GM23338 (cell line): Measurements from ENCODE around the gene HOXB6. TPM values are rescaled to one million over a fixed set of nuclear protein-coding genes. Genes with fewer than 3 reads are reported as not detected.

ENCODE experiments used
- ATAC-seq: fragments of 200-7000 bp; cut with Tn5 transposase; 3 replicates; pipeline ENCODE4 v1.9.1; 2020
- DNase-seq: peaks from one replicate; pipeline ENCODE4 v3.0.0-alpha.2; 2015; ENCODE audit warnings: low spot score
- H2AFZ ChIP-seq: fragments of 200-600 bp; sonication (generic); 2 replicates; pipeline ENCODE4 v1.8.0; 2016; ENCODE audit warnings: antibody characterized with exemption, mild to moderate bottlenecking, moderate library complexity
- H3F3A ChIP-seq: fragments of 200-600 bp; sonication (generic); replicated peaks from 2 replicates; pipeline ENCODE4 v1.8.0; 2017; ENCODE audit warnings: antibody characterized with exemption, mixed run types, low read depth
- H3K27ac ChIP-seq: fragments of 200-600 bp; sonication (generic); 2 replicates; pipeline ENCODE4 v1.6.1; 2016; ENCODE audit warnings: low read depth
- H3K27me3 ChIP-seq: fragments of 200-600 bp; sonication (generic); 2 replicates; pipeline ENCODE4 v1.8.0; 2016; ENCODE audit warnings: mild to moderate bottlenecking, mixed run types, moderate library complexity; ENCODE audit not compliant: insufficient read depth
- H3K36me3 ChIP-seq: fragments of 200-600 bp; sonication (generic); 2 replicates; pipeline ENCODE4 v1.8.0; 2016; ENCODE audit warnings: mild to moderate bottlenecking; ENCODE audit not compliant: insufficient read depth
- H3K4me1 ChIP-seq: fragments of 200-600 bp; sonication (generic); 2 replicates; pipeline ENCODE4 v1.8.0; 2016; ENCODE audit warnings: mild to moderate bottlenecking, moderate library complexity; ENCODE audit not compliant: insufficient read depth
- H3K4me2 ChIP-seq: fragments of 200-600 bp; sonication (generic); 2 replicates; pipeline ENCODE4 v1.7.1; 2017; ENCODE audit warnings: mixed run types
- H3K4me3 ChIP-seq: fragments of 200-600 bp; sonication (generic); 2 replicates; pipeline ENCODE4 v1.6.1; 2016; ENCODE audit warnings: mixed run types
- H3K79me2 ChIP-seq: fragments of 200-600 bp; sonication (generic); replicated peaks from 2 replicates; pipeline ENCODE4 v1.8.0; 2017; ENCODE audit warnings: mild to moderate bottlenecking; ENCODE audit not compliant: insufficient read depth
- H3K9me2 ChIP-seq: fragments of 200-600 bp; sonication (generic); 2 replicates; pipeline ENCODE4 v1.8.0; 2017; ENCODE audit not compliant: insufficient read depth
- H4K20me1 ChIP-seq: fragments of 200-600 bp; sonication (generic); replicated peaks from 2 replicates; pipeline ENCODE4 v1.8.0; 2017; ENCODE audit warnings: mild to moderate bottlenecking; ENCODE audit not compliant: insufficient read depth
- H3K27ac Mint-ChIP-seq: 2 replicates; pipeline ENCODE4 v1.8.0; 2020; ENCODE audit warnings: inconsistent platforms, mild to moderate bottlenecking, moderate library complexity, mixed read lengths
- H3K27me3 Mint-ChIP-seq: 3 replicates; pipeline ENCODE4 v1.8.0; 2022; ENCODE audit warnings: low read depth, mild to moderate bottlenecking, moderate library complexity, mixed read lengths, inconsistent platforms; ENCODE audit not compliant: insufficient read depth, poor library complexity
- H3K36me3 Mint-ChIP-seq: 3 replicates; pipeline ENCODE4 v1.8.0; 2021; ENCODE audit warnings: low read depth, mild to moderate bottlenecking, inconsistent platforms, moderate library complexity, mixed read lengths
- H3K4me1 Mint-ChIP-seq: 3 replicates; pipeline ENCODE4 v1.8.0; 2020; ENCODE audit warnings: mild to moderate bottlenecking, inconsistent platforms, mixed read lengths
- H3K4me3 Mint-ChIP-seq: 3 replicates; pipeline ENCODE4 v1.8.0; 2021; ENCODE audit warnings: moderate library complexity, mild to moderate bottlenecking, inconsistent platforms, mixed read lengths
- H3K9me3 Mint-ChIP-seq: 3 replicates; pipeline ENCODE4 v1.8.0; 2020; ENCODE audit warnings: moderate library complexity, mild to moderate bottlenecking, inconsistent platforms, mixed read lengths
- CTCF ChIP-seq, 2 experiments: fragments of 200-600 bp in 1 of 2; sonication (generic) in 1 of 2; conservative IDR thresholded peaks; 2 replicates each; pipeline versions ENCODE4 v1.5.1 to v1.6.1; 2016 to 2017; ENCODE audit warnings: antibody characterized with exemption in 2 of 2, low read depth in 2 of 2, mild to moderate bottlenecking in 2 of 2, moderate library complexity in 1 of 2
- ETS1 ChIP-seq: IDR thresholded peaks from 2 replicates; pipeline ENCODE4 v1.6.1; 2016; ENCODE audit warnings: antibody characterized with exemption
- EZH2 ChIP-seq: fragments of 200-600 bp; sonication (generic); IDR thresholded peaks from one replicate; pipeline ENCODE4 v1.8.0; 2017; ENCODE audit warnings: antibody characterized with exemption, mild to moderate bottlenecking, low read depth; ENCODE audit not compliant: unreplicated experiment
- EZH2phosphoT487 ChIP-seq: fragments of 200-600 bp; sonication (generic); IDR thresholded peaks from one replicate; pipeline ENCODE4 v1.8.1; 2018; ENCODE audit warnings: antibody characterized with exemption; ENCODE audit not compliant: unreplicated experiment
- POLR2AphosphoS5 ChIP-seq: IDR thresholded peaks from 2 replicates; pipeline ENCODE4 v1.6.1; 2016; ENCODE audit warnings: antibody characterized with exemption, low read depth
- REST ChIP-seq: IDR thresholded peaks from one replicate; pipeline ENCODE4 v1.6.1; 2018; ENCODE audit warnings: antibody characterized with exemption; ENCODE audit not compliant: unreplicated experiment
- polyA plus RNA-seq: library from polyadenylated mRNA; unstranded; fragments of >200 nt; fragmentation: Nextera tagmentation; extraction: Ambion mirVana; gene quantifications from 2 replicates; pipeline ENCODE4 v1.2.1, GENCODE V29; 2016
- total RNA-seq: library from RNA; depleted of rRNA; stranded (reverse); fragments of >200 nt; shearing (Covaris generic); gene quantifications from 2 replicates; pipeline ENCODE4 v1.2.3, GENCODE V29; 2014

HOXB6 gene
- total and polyA plus RNA-seq, 2 experiments from 2014 or later, result not detected

GRCh38 chr17:48636177-48637018 is 31.6 kb upstream of the HOXB6 start:
- Histone ChIP-seq H3K9me2 (no peaks in the 10 kb centered on the region), H3K36me3 (no peaks in the 10 kb centered on the region), H3F3A (peaks cover 47% of the 10 kb centered on the region), H3K27me3 (peaks cover 100% of the 10 kb centered on the region), H3K4me3 (no peak overlapping the region), H3K4me1 (peaks cover 26% of the 10 kb centered on the region), H3K27ac (no peak overlapping the region), H3K4me2 (peak overlapping the region; percentile 55), H4K20me1 (peaks cover 76% of the 10 kb centered on the region), H2AFZ (no peak overlapping the region), H3K79me2 (no peaks in the 10 kb centered on the region)
- Mint-ChIP-seq H3K4me3 (peak overlapping the region; percentile 23; the same call in 1 of the 3 replicates), H3K27ac (no peak overlapping the region), H3K27me3 (peaks cover 100% of the 10 kb centered on the region), H3K4me1 (peaks cover 13% of the 10 kb centered on the region), H3K9me3 (peaks cover 3% of the 10 kb centered on the region), H3K36me3 (no peaks in the 10 kb centered on the region)
- peak; percentile 98 for DNase-seq
- TF ChIP-seq EZH2 (peak; percentile 82), EZH2phosphoT487 (no peak), ETS1 (no peak), POLR2AphosphoS5 (no peak), CTCF (conservative IDR thresholded peaks at IDR 0.05; ENCODE audit: low read depth in 2 of 2) (peak; percentile 62 to 77)
- peak; percentile 78 for ATAC-seq

GRCh38 chr17:48634493-48635208 is 29.9 kb upstream of the HOXB6 start:
- no peak for TF ChIP-seq REST
- TF ChIP-seq EZH2, result peak; percentile 91
- Mint-ChIP-seq H3K4me3 (no peak overlapping the region), H3K36me3 (no peaks in the 10 kb centered on the region), H3K27ac (no peak overlapping the region), H3K4me1 (peaks cover 10% of the 10 kb centered on the region), H3K27me3 (peaks cover 100% of the 10 kb centered on the region), H3K9me3 (peaks cover 3% of the 10 kb centered on the region; the same call in 2 of the 3 replicates)
- peaks cover 31% of the 10 kb centered on the region for H3K4me1 ChIP-seq
- no peak for DNase-seq
- peaks cover 39% of the 10 kb centered on the region for H3F3A ChIP-seq
- no peak overlapping the region for H3K27ac ChIP-seq
- H2AFZ ChIP-seq, result no peak overlapping the region
- H3K4me2 ChIP-seq, result no peak overlapping the region
- no peak for ATAC-seq
- peaks cover 100% of the 10 kb centered on the region for H3K27me3 ChIP-seq
- H3K36me3 ChIP-seq, result no peaks in the 10 kb centered on the region
- H3K79me2 ChIP-seq, result no peaks in the 10 kb centered on the region
- H4K20me1 ChIP-seq, result peaks cover 72% of the 10 kb centered on the region
- no peaks in the 10 kb centered on the region for H3K9me2 ChIP-seq
- H3K4me3 ChIP-seq, result no peak overlapping the region
